Activated T-cell treated with anti-CD3 and anti-CD28 coated beads, Interleukin-2, amount 50 U/mL, for 72 hours (primary cell): ENCODE data around the gene CXADR. TPM values are rescaled to one million over a fixed set of nuclear protein-coding genes. Genes with fewer than 3 reads are reported as not detected.

ENCODE experiments used
- ATAC-seq, 2 donors: fragments of 150-1000 bp; cut with Tn5 transposase; replicated peaks in 1 of 2; 2 replicates each; pipeline ENCODE4 v1.10.0; 2021; ENCODE audit warnings: moderate library complexity in 2 of 2, mild to moderate bottlenecking in 1 of 2
- DNase-seq, 2 donors: peaks; one replicate each; pipeline ENCODE4 v3.0.0; 2021 to 2022; ENCODE audit warnings: mixed read lengths in 1 of 2
- H3K27ac Mint-ChIP-seq: one replicate; pipeline ENCODE4 v1.8.0; 2022; ENCODE audit warnings: mild to moderate bottlenecking, moderate library complexity, mixed read lengths
- H3K27me3 Mint-ChIP-seq: one replicate; pipeline ENCODE4 v1.8.0; 2022; ENCODE audit warnings: low read depth, mixed read lengths
- H3K36me3 Mint-ChIP-seq, 2 donors: one replicate each; pipeline ENCODE4 v1.8.0; 2022; ENCODE audit warnings: mixed read lengths in 2 of 2, mild to moderate bottlenecking in 1 of 2; ENCODE audit not compliant: insufficient read depth in 2 of 2
- H3K4me1 Mint-ChIP-seq: one replicate; pipeline ENCODE4 v1.8.0; 2022; ENCODE audit warnings: low read depth, mixed read lengths
- H3K4me3 Mint-ChIP-seq, 2 donors: one replicate each; pipeline ENCODE4 v1.8.0; 2022; ENCODE audit warnings: mild to moderate bottlenecking in 2 of 2, mixed read lengths in 2 of 2, moderate library complexity in 2 of 2
- H3K9me3 Mint-ChIP-seq, 2 donors: one replicate each; pipeline ENCODE4 v1.8.0; 2022; ENCODE audit warnings: mixed read lengths in 2 of 2
- total RNA-seq, 2 donors: library from RNA; stranded (reverse); gene quantifications; one replicate each; pipeline ENCODE4 v1.2.3, GENCODE V29; 2022

Gene CXADR
- total RNA-seq, 2 donors from 2014 or later = 0.23 to 0.48 TPM

DNA sequence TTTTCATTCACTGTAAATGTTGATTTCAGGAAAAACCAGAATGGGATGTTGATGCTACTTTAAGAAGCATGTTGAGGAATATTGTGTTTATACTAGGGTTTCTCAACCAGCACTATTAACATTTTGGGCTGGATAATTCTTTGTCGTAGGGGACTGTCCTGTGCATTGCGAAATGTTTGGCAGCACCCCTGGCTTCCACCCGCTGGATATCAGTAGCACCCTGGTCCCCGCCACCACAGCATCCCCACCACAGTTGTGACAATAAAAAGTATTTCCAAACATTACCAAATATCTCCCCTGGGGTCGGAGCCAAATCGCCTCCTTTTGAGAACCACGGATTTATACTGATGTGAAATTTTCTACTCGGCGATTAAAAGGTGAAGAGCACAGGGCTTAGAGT is 57.9 kb downstream of the CXADR start:
- peaks cover 7% of the 10 kb centered on the region for H3K27me3 Mint-ChIP-seq
- DNase-seq (no peak), ATAC-seq (no peak)
- no peaks in the 10 kb centered on the region for H3K4me1 Mint-ChIP-seq
- no peaks in the 10 kb centered on the region for H3K9me3 Mint-ChIP-seq
- H3K4me3 Mint-ChIP-seq = no peak overlapping the region
- no peak overlapping the region for H3K27ac Mint-ChIP-seq
- H3K36me3 Mint-ChIP-seq = no peaks in the 10 kb centered on the region

GRCh38 chr21:17572431-17572830 is 59.6 kb downstream of the CXADR start:
- Mint-ChIP-seq H3K4me1 (no peaks in the 10 kb centered on the region), H3K36me3 (no peaks in the 10 kb centered on the region), H3K9me3 (no peaks in the 10 kb centered on the region), H3K27ac (no peak overlapping the region), H3K4me3 (no peak overlapping the region), H3K27me3 (peaks cover 7% of the 10 kb centered on the region)
- no peak for ATAC-seq
- no peak for DNase-seq

DNA sequence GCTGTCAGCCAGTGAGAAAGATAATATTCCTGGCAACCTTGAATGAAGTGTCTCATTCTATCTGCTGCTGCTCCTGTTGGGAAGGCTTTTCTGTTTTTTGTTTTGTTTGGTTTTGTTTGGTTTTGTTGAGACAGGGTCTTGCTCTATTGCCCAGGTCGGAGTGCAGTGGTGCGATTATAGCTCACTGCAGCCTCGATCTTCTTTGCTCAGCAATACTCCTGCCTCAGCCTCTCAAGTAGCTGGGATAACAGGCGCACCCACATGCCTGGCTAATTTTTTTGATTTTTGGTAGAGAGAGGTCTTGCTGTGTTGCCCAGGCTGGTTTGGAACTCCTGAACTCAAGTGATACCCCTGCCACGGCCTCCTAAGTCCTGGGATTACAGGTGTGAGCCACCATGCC is 62.2 kb downstream of the CXADR start:
- Mint-ChIP-seq H3K27ac (no peak overlapping the region), H3K9me3 (no peaks in the 10 kb centered on the region), H3K4me3 (no peak overlapping the region), H3K27me3 (peaks cover 7% of the 10 kb centered on the region), H3K4me1 (no peaks in the 10 kb centered on the region), H3K36me3 (no peaks in the 10 kb centered on the region)
- DNase-seq (no peak), ATAC-seq (no peak)

DNA sequence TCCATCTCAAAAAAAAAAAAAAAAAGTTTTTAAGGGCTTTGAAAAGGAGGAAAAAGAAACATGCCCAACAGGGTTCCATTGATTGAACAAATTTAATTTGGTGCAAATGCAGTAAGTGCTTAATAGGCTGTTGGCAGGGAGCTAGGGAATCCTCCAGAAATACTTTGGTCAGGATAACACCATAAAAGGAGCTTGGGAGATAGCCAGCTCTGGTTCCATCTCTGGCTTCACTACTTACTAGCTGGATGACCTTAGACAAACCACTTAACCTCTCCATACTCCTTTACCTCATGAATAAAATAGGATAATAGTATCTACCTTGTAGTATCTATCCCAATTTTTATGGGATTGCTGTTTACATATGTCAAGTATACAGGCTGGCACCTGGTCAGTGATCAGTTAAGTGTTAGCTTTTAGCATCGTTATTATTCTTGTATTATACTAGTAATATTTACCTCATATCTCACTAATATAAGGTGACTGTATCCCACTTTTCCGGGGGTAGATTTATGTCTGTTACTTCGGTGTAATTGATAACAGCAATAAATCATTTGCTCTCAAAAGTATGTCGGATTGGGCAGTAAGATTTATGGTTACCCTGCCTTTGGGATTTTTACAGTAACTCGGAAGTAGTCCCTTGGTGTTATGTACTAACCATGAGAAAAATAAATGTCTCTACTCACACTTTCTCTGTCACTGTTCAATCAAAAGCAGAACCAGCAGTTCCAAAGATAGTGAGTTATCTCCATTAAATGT is 63.4 kb downstream of the CXADR start:
- H3K9me3 Mint-ChIP-seq = no peaks in the 10 kb centered on the region
- H3K4me3 Mint-ChIP-seq = no peak overlapping the region
- H3K27me3 Mint-ChIP-seq = peaks cover 7% of the 10 kb centered on the region
- no peak for ATAC-seq
- no peak overlapping the region for H3K27ac Mint-ChIP-seq
- H3K4me1 Mint-ChIP-seq = no peaks in the 10 kb centered on the region
- DNase-seq = no peak
- no peaks in the 10 kb centered on the region for H3K36me3 Mint-ChIP-seq

GRCh38 chr21:17577701-17578100 is 64.9 kb downstream of the CXADR start:
- H3K4me1 Mint-ChIP-seq = no peaks in the 10 kb centered on the region
- ATAC-seq = no peak
- no peak for DNase-seq
- H3K4me3 Mint-ChIP-seq = no peak overlapping the region
- no peaks in the 10 kb centered on the region for H3K9me3 Mint-ChIP-seq
- peaks cover 7% of the 10 kb centered on the region for H3K27me3 Mint-ChIP-seq
- H3K36me3 Mint-ChIP-seq = no peaks in the 10 kb centered on the region
- H3K27ac Mint-ChIP-seq = peak overlapping the region; percentile 60

DNA sequence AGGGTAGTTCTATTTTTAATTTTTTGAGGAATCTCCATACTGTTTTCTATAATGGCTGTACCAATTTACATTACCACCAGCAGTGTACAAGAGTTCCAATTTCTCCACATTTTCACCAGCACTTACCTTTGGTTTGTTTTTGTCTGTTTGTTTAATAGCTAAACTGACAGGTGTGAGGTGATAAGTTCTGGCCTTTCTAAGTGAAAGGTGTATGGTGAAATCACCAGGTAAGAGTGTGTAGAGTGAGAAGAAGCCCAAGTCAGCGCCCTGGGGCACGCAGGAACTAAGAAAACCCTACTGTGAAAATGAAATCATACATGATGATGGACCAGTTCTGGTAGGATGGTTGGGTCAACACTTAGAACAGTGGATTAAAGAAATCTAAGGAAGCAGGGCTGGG is 65.3 kb downstream of the CXADR start:
- no peaks in the 10 kb centered on the region for H3K4me1 Mint-ChIP-seq
- no peak for ATAC-seq

GRCh38 chr21:17578876-17579275 is 66.0 kb downstream of the CXADR start:
- no peak overlapping the region for H3K27ac Mint-ChIP-seq
- H3K36me3 Mint-ChIP-seq = no peaks in the 10 kb centered on the region
- peaks cover 7% of the 10 kb centered on the region for H3K27me3 Mint-ChIP-seq
- DNase-seq (no peak), ATAC-seq (no peak)
- no peaks in the 10 kb centered on the region for H3K4me1 Mint-ChIP-seq
- H3K9me3 Mint-ChIP-seq = no peaks in the 10 kb centered on the region
- no peak overlapping the region for H3K4me3 Mint-ChIP-seq

More for the DNA sequence above, 65.3 kb downstream of the CXADR start:
- H3K4me3 Mint-ChIP-seq = no peak overlapping the region
- H3K27ac Mint-ChIP-seq = no peak overlapping the region
- no peak for DNase-seq
- H3K36me3 Mint-ChIP-seq = no peaks in the 10 kb centered on the region
- H3K9me3 Mint-ChIP-seq = no peaks in the 10 kb centered on the region
- peaks cover 7% of the 10 kb centered on the region for H3K27me3 Mint-ChIP-seq

DNA sequence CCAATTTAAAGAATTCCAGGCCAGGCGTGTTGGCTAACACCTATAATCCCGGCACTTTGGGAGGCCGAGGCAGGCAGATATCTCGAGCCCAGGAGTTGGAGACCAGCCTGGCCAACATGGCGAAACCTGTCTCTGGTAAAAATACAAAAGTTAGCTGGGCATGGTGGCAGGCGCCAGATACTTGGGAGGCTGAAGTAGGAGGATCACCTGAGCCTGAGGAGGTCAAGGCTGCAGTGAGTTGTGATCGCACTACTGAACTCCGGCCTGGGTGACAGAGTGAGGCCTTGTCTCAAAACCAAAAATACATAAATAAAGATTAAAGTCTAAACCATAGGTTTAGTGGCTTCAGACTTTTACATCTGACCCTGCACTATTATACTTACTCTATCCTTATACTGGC is 67.5 kb downstream of the CXADR start:
- no peaks in the 10 kb centered on the region for H3K4me1 Mint-ChIP-seq
- no peaks in the 10 kb centered on the region for H3K36me3 Mint-ChIP-seq
- no peaks in the 10 kb centered on the region for H3K27me3 Mint-ChIP-seq
- ATAC-seq (no peak), DNase-seq (no peak)
- H3K4me3 Mint-ChIP-seq = no peak overlapping the region
- H3K9me3 Mint-ChIP-seq = no peaks in the 10 kb centered on the region
- H3K27ac Mint-ChIP-seq = no peak overlapping the region

GRCh38 chr21:17583898-17584297 is 71.1 kb downstream of the CXADR start:
- Mint-ChIP-seq H3K4me3 (no peak overlapping the region), H3K9me3 (no peaks in the 10 kb centered on the region), H3K27ac (no peak overlapping the region), H3K27me3 (no peaks in the 10 kb centered on the region), H3K4me1 (no peaks in the 10 kb centered on the region), H3K36me3 (no peaks in the 10 kb centered on the region)
- ATAC-seq = no peak
- DNase-seq = no peak

DNA sequence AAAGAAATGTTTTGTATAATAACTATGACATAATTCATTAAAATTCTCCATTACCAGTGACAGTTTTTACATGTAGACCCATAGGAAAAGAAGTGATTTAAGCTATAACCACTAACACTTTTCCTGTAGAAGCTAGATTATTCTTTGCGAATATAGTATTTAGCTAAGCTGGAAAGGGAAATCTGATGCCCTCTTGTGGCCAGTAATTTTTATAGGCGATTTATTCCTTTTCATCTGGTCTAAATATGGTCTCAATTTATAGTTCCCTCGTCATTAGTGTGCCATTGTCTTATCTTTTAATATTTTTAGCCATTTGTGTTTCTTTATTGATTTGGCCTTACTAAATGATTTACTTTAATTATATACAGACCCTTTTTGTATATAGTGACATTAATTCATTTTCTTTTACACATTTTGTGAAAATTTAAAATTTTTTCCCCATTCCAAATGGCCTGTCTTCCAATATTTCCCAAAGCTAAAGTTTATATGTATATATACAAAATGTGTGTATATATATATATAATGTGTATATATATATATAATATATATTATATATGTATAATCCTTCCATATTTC is 73.1 kb downstream of the CXADR start:
- H3K4me1 Mint-ChIP-seq = no peaks in the 10 kb centered on the region
- DNase-seq (peak in 1 of 2 donors; percentile 4), ATAC-seq (peak in 1 of 2 donors; percentile 37)

GRCh38 chr21:17590430-17590829 is 77.6 kb downstream of the CXADR start:
- no peak for ATAC-seq
- Mint-ChIP-seq H3K9me3 (no peaks in the 10 kb centered on the region), H3K36me3 (peaks cover 8 to 9% of the 10 kb centered on the region in 2 donors), H3K4me1 (no peaks in the 10 kb centered on the region), H3K4me3 (no peak overlapping the region), H3K27ac (no peak overlapping the region), H3K27me3 (no peaks in the 10 kb centered on the region)
- DNase-seq = no peak

More for the DNA sequence above, 73.1 kb downstream of the CXADR start:
- H3K27ac Mint-ChIP-seq = no peak overlapping the region
- no peaks in the 10 kb centered on the region for H3K9me3 Mint-ChIP-seq
- H3K27me3 Mint-ChIP-seq = no peaks in the 10 kb centered on the region
- H3K4me3 Mint-ChIP-seq = no peak overlapping the region
- no peaks in the 10 kb centered on the region for H3K36me3 Mint-ChIP-seq

- Mint-ChIP-seq H3K4me3 (no peak overlapping the region), H3K27ac (no peak overlapping the region), H3K9me3 (no peaks in the 10 kb centered on the region), H3K36me3 (peaks cover 10 to 24% of the 10 kb centered on the region in 2 donors), H3K4me1 (peaks cover 7% of the 10 kb centered on the region), H3K27me3 (no peaks in the 10 kb centered on the region)
- DNase-seq = no peak
- ATAC-seq = no peak
These were observed 84.8 kb downstream of the CXADR start for GRCh38 chr21:17597680-17598079.

- peaks cover 10 to 28% of the 10 kb centered on the region in 2 donors for H3K36me3 Mint-ChIP-seq
- H3K27me3 Mint-ChIP-seq = no peaks in the 10 kb centered on the region
- H3K27ac Mint-ChIP-seq = peak overlapping the region; percentile 65
- no peaks in the 10 kb centered on the region for H3K9me3 Mint-ChIP-seq
- H3K4me1 Mint-ChIP-seq = peaks cover 14% of the 10 kb centered on the region
- DNase-seq (no peak), ATAC-seq (no peak)
- H3K4me3 Mint-ChIP-seq = no peak overlapping the region
These were observed 85.6 kb downstream of the CXADR start for GRCh38 chr21:17598437-17598836.

GRCh38 chr21:17602874-17603273 is 90.0 kb downstream of the CXADR start:
- DNase-seq = no peak
- Mint-ChIP-seq H3K9me3 (no peaks in the 10 kb centered on the region), H3K4me3 (no peak overlapping the region), H3K36me3 (peaks cover 5 to 32% of the 10 kb centered on the region in 2 donors), H3K4me1 (peaks cover 26% of the 10 kb centered on the region), H3K27me3 (no peaks in the 10 kb centered on the region), H3K27ac (no peak overlapping the region)
- ATAC-seq = no peak
